ENCODE measurements around the gene ZSCAN21. TPM values are rescaled to one million over a fixed set of nuclear protein-coding genes. Genes with fewer than 3 reads are reported as not detected.
A peak's percentile ranks its signal among the peaks of the same experiment; 100 is the strongest.

The ZSCAN21 gene
- total RNA-seq, 2 donors from 2014 or later: 6.7 to 7.1 TPM

- Histone ChIP-seq H3K27me3 (no peaks in the 10 kb centered on the region), H3K36me3 (peaks cover 30% of the 10 kb centered on the region), H3K9me3 (no peaks in the 10 kb centered on the region), H3K4me1 (peaks cover 0 to 17% of the 10 kb centered on the region in 2 donors), H3K27ac (peak overlapping the region; percentile 85 to 90), H3K4me3 (peak overlapping the region; percentile 83 to 94)
- TF ChIP-seq, protein P1, sequence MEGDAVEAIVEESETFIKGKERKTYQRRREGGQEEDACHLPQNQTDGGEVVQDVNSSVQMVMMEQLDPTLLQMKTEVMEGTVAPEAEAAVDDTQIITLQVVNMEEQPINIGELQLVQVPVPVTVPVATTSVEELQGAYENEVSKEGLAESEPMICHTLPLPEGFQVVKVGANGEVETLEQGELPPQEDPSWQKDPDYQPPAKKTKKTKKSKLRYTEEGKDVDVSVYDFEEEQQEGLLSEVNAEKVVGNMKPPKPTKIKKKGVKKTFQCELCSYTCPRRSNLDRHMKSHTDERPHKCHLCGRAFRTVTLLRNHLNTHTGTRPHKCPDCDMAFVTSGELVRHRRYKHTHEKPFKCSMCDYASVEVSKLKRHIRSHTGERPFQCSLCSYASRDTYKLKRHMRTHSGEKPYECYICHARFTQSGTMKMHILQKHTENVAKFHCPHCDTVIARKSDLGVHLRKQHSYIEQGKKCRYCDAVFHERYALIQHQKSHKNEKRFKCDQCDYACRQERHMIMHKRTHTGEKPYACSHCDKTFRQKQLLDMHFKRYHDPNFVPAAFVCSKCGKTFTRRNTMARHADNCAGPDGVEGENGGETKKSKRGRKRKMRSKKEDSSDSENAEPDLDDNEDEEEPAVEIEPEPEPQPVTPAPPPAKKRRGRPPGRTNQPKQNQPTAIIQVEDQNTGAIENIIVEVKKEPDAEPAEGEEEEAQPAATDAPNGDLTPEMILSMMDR (IDR thresholded peaks at IDR 0.05): no peak
- DNase-seq (ENCODE audit: low spot score): no peak
Observed at GRCh38 chr7:100088095-100088620, 38.6 kb downstream of the ZSCAN21 start.

DNA sequence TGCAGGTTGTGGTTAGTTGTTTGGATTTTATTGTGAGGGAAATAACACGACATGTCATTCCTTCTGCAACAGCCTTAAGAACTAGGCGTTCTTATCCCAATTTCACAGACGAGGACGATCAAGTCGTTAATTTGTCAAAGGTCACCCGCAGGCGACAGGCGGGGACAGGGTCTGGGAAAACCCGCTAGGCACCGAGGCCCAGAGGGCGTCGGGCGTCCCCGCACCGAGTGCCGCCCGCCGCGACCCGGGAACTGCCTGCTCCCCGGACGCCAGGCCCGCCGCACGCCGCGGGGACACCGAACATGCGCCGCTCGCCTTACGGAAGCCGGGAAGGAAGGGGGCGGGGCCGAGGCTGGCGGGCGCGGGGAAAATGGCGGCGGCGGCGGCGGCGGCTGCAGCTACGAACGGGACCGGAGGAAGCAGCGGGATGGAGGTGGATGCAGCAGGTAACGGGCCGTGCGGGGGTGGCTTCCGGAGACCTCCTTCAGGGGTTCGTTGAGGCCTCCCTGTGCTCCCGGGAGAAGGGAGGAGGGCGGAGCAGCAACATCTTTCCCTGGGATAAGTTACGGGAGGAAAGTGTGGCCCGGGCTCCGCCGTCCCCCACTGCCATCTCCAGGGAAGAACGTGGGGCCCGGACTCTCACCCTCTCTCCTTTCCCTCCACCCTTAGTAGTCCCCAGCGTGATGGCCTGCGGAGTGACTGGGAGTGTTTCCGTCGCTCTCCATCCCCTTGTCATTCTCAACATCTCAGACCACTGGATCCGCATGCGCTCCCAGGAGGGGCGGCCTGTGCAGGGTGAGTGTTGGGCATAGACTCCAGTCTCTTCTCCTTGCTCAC is 39.3 kb downstream of the ZSCAN21 start, which contains the start of gene COPS6:
COPS6 (plus strand) TSS at position 349 of the 837 bp plus-strand sequence; CDS start at position 371, 22 bp downstream.
- peak; percentile 78 for DNase-seq (ENCODE audit: low spot score)
- H3K27me3 ChIP-seq: no peaks in the 10 kb centered on the region
- peak within 1 kb of the TSS; percentile 85 to 90 for H3K27ac ChIP-seq
- H3K9me3 ChIP-seq: no peaks in the 10 kb centered on the region
- peaks cover 37% of the 10 kb centered on the region for H3K36me3 ChIP-seq
- peaks cover 0 to 17% of the 10 kb centered on the region in 2 donors for H3K4me1 ChIP-seq
- H3K4me3 ChIP-seq: peak within 1 kb of the TSS; percentile 83 to 94
- TF ChIP-seq, protein P1 (IDR thresholded peaks at IDR 0.05): peak in 1 of 2 donors; percentile 18

DNA sequence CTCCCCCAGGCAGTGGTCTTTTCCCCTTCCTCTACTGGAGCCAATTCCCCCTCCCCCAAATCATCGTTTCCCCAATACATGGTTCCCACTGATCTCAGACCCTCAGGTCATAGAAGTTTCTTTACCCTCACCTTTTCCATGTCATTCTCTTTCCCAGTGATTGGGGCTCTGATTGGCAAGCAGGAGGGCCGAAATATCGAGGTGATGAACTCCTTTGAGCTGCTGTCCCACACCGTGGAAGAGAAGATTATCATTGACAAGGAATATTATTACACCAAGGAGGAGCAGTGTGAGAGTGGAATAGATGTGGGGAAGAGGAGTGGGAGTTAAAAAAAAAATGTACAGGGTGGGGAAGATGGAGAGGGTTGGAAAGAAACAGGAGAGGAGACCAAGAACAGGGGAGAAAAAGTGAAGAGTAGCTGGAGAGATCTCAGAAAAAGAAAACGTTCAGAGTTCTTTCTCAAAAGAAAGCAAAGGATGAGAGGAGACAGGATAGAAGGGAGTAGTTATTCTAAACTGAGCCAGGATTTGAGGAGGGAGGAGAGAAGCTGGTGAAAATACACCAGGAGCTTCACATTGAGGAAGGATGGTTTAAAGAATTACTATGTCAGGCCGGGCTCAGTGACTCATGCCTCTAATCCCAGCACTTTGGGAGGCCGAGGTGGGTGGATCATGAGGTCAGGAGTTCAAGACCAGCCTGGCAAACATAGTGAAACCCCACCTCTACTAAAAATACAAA is 40.1 kb downstream of the ZSCAN21 start:
- H3K27me3 ChIP-seq: no peaks in the 10 kb centered on the region
- H3K9me3 ChIP-seq: no peaks in the 10 kb centered on the region
- no peak for DNase-seq (ENCODE audit: low spot score)
- TF ChIP-seq, protein P1 (IDR thresholded peaks at IDR 0.05): no peak
- H3K27ac ChIP-seq: peak overlapping the region; percentile 85 to 90
- peak overlapping the region; percentile 83 to 94 for H3K4me3 ChIP-seq
- H3K36me3 ChIP-seq: peaks cover 45% of the 10 kb centered on the region
- H3K4me1 ChIP-seq: peaks cover 0 to 17% of the 10 kb centered on the region in 2 donors

GRCh38 chr7:100090527-100091410 is 41.2 kb downstream of the ZSCAN21 start:
- TF ChIP-seq, protein P1 (IDR thresholded peaks at IDR 0.05): no peak
- no peak for DNase-seq (ENCODE audit: low spot score)
- Histone ChIP-seq H3K4me1 (peaks cover 0 to 17% of the 10 kb centered on the region in 2 donors), H3K4me3 (no peak overlapping the region), H3K9me3 (no peaks in the 10 kb centered on the region), H3K36me3 (peaks cover 56% of the 10 kb centered on the region), H3K27me3 (no peaks in the 10 kb centered on the region), H3K27ac (no peak overlapping the region)

Measured in right atrium auricular region (tissue), 2 donors.